OCI-LY7 (cell line): ENCODE measurements around the gene KIAA1217.

Experiments used
- EZH2phosphoT487 ChIP-seq: fragments of 200-600 bp; sonication (generic); IDR thresholded peaks from 2 replicates; pipeline ENCODE4 v1.6.1; 2018; ENCODE audit warnings: low read depth, borderline replicate concordance, mild to moderate bottlenecking, mixed run types, antibody characterized with exemption, low read length, moderate library complexity, mixed read lengths
- TF ChIP-seq, protein P1 (sequence below): fragments of 200-600 bp; sonication (generic); conservative IDR thresholded peaks from 2 replicates; pipeline ENCODE4 v1.5.1; 2014; ENCODE audit warnings: mild to moderate bottlenecking, antibody characterized with exemption, low read length, moderate library complexity, mixed read lengths

DNA sequence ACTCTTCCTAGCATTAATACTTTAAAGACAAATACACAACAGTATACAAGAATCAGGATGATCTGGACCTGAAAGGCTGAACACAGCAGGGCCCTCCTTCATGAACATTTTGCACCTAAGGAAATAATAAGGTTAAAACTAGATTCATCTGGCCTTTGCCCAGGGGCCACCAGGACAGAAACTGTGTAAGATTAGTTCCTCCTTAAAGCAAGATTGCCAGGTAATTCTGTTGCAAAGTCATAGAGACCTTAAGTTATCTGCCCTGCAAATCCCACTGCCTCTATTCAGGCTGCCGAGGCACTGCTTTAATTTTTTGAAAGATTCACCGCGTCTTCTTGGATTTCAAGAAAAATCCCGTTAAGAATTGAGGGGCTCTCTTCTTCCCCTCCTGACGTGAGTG lies 1.6 kb upstream of the KIAA1217 start:
- TF ChIP-seq, protein P1, sequence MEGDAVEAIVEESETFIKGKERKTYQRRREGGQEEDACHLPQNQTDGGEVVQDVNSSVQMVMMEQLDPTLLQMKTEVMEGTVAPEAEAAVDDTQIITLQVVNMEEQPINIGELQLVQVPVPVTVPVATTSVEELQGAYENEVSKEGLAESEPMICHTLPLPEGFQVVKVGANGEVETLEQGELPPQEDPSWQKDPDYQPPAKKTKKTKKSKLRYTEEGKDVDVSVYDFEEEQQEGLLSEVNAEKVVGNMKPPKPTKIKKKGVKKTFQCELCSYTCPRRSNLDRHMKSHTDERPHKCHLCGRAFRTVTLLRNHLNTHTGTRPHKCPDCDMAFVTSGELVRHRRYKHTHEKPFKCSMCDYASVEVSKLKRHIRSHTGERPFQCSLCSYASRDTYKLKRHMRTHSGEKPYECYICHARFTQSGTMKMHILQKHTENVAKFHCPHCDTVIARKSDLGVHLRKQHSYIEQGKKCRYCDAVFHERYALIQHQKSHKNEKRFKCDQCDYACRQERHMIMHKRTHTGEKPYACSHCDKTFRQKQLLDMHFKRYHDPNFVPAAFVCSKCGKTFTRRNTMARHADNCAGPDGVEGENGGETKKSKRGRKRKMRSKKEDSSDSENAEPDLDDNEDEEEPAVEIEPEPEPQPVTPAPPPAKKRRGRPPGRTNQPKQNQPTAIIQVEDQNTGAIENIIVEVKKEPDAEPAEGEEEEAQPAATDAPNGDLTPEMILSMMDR = no peak
- TF ChIP-seq EZH2phosphoT487 = no peak
